Ovary (tissue), 9 donors: Measurements from ENCODE around the gene PIK3CD. TPM values are rescaled to one million over a fixed set of nuclear protein-coding genes. Genes with fewer than 3 reads are reported as not detected.

Experiments
- DNase-seq, 5 donors: peaks; one replicate each; pipeline ENCODE4 v3.0.0-alpha.2; 2019 to 2020
- H3K27ac ChIP-seq, 2 donors: fragments of 200-600 bp; one replicate each; pipeline versions ENCODE4 v1.5.1 to v1.8.0; 2019 to 2022
- H3K27me3 ChIP-seq: fragments of 200-600 bp; one replicate; pipeline ENCODE4 v1.8.0; 2022
- H3K36me3 ChIP-seq: fragments of 200-600 bp; sonication (generic); one replicate; pipeline ENCODE4 v1.5.1; 2019
- H3K4me1 ChIP-seq: one replicate; pipeline ENCODE4 v1.8.1; 2013; ENCODE audit warnings: mild to moderate bottlenecking, moderate library complexity; ENCODE audit not compliant: insufficient read depth
- H3K4me3 ChIP-seq: fragments of 200-600 bp; sonication (generic); one replicate; pipeline ENCODE4 v1.5.1; 2017
- H3K9me3 ChIP-seq, 2 donors: fragments of 200-600 bp in 1 of 2; sonication (generic) in 1 of 2; one replicate each; pipeline versions ENCODE4 v1.5.1 to v1.8.1; 2013 to 2019; ENCODE audit warnings: mild to moderate bottlenecking in 1 of 2, moderate library complexity in 1 of 2
- CTCF ChIP-seq, 3 donors: fragments of 450-650 bp in 2 of 3; fragments of 200-600 bp in 1 of 3; IDR thresholded peaks; one replicate each; pipeline versions ENCODE4 v1.5.1 to v1.8.0; 2016 to 2022; ENCODE audit warnings: antibody characterized with exemption in 3 of 3, mild to moderate bottlenecking in 1 of 3
- EP300 ChIP-seq: sonication (generic); formaldehyde crosslinking; IDR thresholded peaks from one replicate; pipeline ENCODE4 v1.6.1; 2017; ENCODE audit warnings: antibody characterized with exemption
- POLR2A ChIP-seq: fragments of 450-650 bp; IDR thresholded peaks from one replicate; pipeline ENCODE4 v1.6.1; 2017; ENCODE audit warnings: antibody characterized with exemption, mild to moderate bottlenecking, moderate library complexity
- WGBS, 3 donors: extraction: QIAGEN DNeasy Blood & Tissue Kit in 1 of 3; methylation state at CpG; one replicate each; pipeline versions ENCODE4 v1.1.5 to v1.1.7; 2013 to 2017; 5-methylcytosine and 5-hydroxymethylcytosine counted together
- intact Hi-C, 4 donors: fragments of 100-400 bp; cut with DNase I; formaldehyde crosslinking; loops; one replicate each; pipeline versions ENCODE4 v1.11.0 to v1.15.1; 2022 to 2023
- polyA plus RNA-seq, 2 donors: library from polyadenylated mRNA; stranded (reverse); fragments of 200-250 nt in 1 of 2; fragments of 350-450 nt in 1 of 2; fragmentation: Illumina TruSeq in 1 of 2; extraction: RNeasy Lipid Tissue Mini Kit (QIAGEN cat#74804) in 1 of 2; gene quantifications; one replicate each; pipeline ENCODE4 v1.2.3, GENCODE V29; 2013 to 2014
- total RNA-seq, 7 donors: library from RNA; depleted of rRNA in 2 of 7; stranded (reverse); fragments of >200 nt in 2 of 7; fragmentation: NEBNext Ultra II Directional in 3 of 7; extraction: Animal tissue kit (Norgen Biotek cat#: 25700) in 3 of 7; gene quantifications; one replicate each; pipeline versions ENCODE4 v1.1.0 to v1.2.4, GENCODE V29; 2016 to 2023
- donor health status: DM: no; HTN: no; CAD: no; lungs with moderate emphysema.
- donor health status: DM: no; HTN: no; CAD: no.
- donor health status: Bipolar disorder and iron deficiency.
- donor health status: DM: yes; HTN: yes; CAD: no.
- donor health status: DM: no; HTN: no; CAD: no.
- donor health status: DM: yes; HTN: yes; CAD: no.

Gene PIK3CD
- total and polyA plus RNA-seq, 9 donors: 3.7 to 9.2 (median 8.0) TPM

GRCh38 chr1:9633493-9633892 is 18.0 kb upstream of the PIK3CD start:
- WGBS, 3 donors: 86 to 89% (median 88%) methylated on average over 6 of the region's 6 CpGs
- H3K9me3 ChIP-seq: no peaks in the 10 kb centered on the region
- H3K4me3 ChIP-seq: no peak overlapping the region
- TF ChIP-seq POLR2A (no peak), CTCF (IDR thresholded peaks at IDR 0.05) (no peak), EP300 (no peak)
- intact Hi-C loops: no loop called here
- no peak for DNase-seq
- H3K27ac ChIP-seq: no peak overlapping the region
- no peaks in the 10 kb centered on the region for H3K36me3 ChIP-seq
- H3K27me3 ChIP-seq: no peaks in the 10 kb centered on the region
- H3K4me1 ChIP-seq: peaks cover 7% of the 10 kb centered on the region

- 80 to 93% (median 81%) methylated on average over 2 of the region's 2 CpGs for WGBS, 3 donors
Observed at GRCh38 chr1:9634582-9634981, 16.9 kb upstream of the PIK3CD start.

GRCh38 chr1:9639227-9639626 is 12.3 kb upstream of the PIK3CD start:
- Histone ChIP-seq H3K36me3 (no peaks in the 10 kb centered on the region), H3K4me3 (no peak overlapping the region), H3K27me3 (no peaks in the 10 kb centered on the region), H3K4me1 (no peaks in the 10 kb centered on the region), H3K27ac (no peak overlapping the region), H3K9me3 (no peaks in the 10 kb centered on the region)
- intact Hi-C loops: no loop called here
- no peak for TF ChIP-seq EP300
- no peak for DNase-seq
- WGBS, 3 donors: 70 to 81% (median 75%) methylated on average over 6 of the region's 6 CpGs

More at GRCh38 chr1:9634582-9634981, 16.9 kb upstream of the PIK3CD start:
- H3K27me3 ChIP-seq: no peaks in the 10 kb centered on the region
- TF ChIP-seq POLR2A (no peak), CTCF (IDR thresholded peaks at IDR 0.05) (no peak), EP300 (no peak)
- H3K9me3 ChIP-seq: no peaks in the 10 kb centered on the region
- intact Hi-C loops: no loop called here
- no peaks in the 10 kb centered on the region for H3K36me3 ChIP-seq
- H3K27ac ChIP-seq: no peak overlapping the region
- H3K4me3 ChIP-seq: no peak overlapping the region
- no peak for DNase-seq
- peaks cover 4% of the 10 kb centered on the region for H3K4me1 ChIP-seq

- no peak for TF ChIP-seq POLR2A
- no peak for TF ChIP-seq CTCF (IDR thresholded peaks at IDR 0.05)
- no peak for TF ChIP-seq EP300
- H3K27ac ChIP-seq: no peak overlapping the region
- no peaks in the 10 kb centered on the region for H3K4me1 ChIP-seq
- H3K9me3 ChIP-seq: no peaks in the 10 kb centered on the region
- H3K4me3 ChIP-seq: no peak overlapping the region
- H3K27me3 ChIP-seq: no peaks in the 10 kb centered on the region
- DNase-seq: no peak
- intact Hi-C loops: no loop called here
- WGBS, 3 donors: 46 to 54% (median 54%) methylated on average over 8 of the region's 8 CpGs
- no peaks in the 10 kb centered on the region for H3K36me3 ChIP-seq
Observed at GRCh38 chr1:9643351-9644256, 7.9 kb upstream of the PIK3CD start.

GRCh38 chr1:9646037-9646436 is 5.5 kb upstream of the PIK3CD start:
- intact Hi-C loops: no loop called here
- no peaks in the 10 kb centered on the region for H3K36me3 ChIP-seq
- H3K4me1 ChIP-seq: no peaks in the 10 kb centered on the region
- 92 to 95% (median 93%) methylated on average over 13 of the region's 13 CpGs for WGBS, 3 donors
- no peaks in the 10 kb centered on the region for H3K27me3 ChIP-seq
- H3K27ac ChIP-seq: no peak overlapping the region
- TF ChIP-seq EP300 (no peak), CTCF (IDR thresholded peaks at IDR 0.05) (no peak), POLR2A (no peak)
- DNase-seq: no peak
- no peak overlapping the region for H3K4me3 ChIP-seq
- H3K9me3 ChIP-seq: no peaks in the 10 kb centered on the region
